C1 segment of cervical spinal cord (tissue), 14 donors: ENCODE measurements around the gene VCY1B.
"Not testable (repeated sequence)": the region's sequence is repeated elsewhere in the genome, so short reads cannot be mapped to it uniquely, and the experiment has no call there.

Experiments used
- DNase-seq, 14 donors: peaks; one replicate each; lab custom pipeline; 2025; lab: John Stamatoyannopoulos, UW

VCY1B gene

GRCh38 chrY:14055927-14056326 is at the start of gene VCY1B:
TSS of gene VCY1B (plus strand) at chrY:14056227. CDS start at chrY:14056290, 63 bp downstream.
- not testable (repeated sequence) for DNase-seq

GRCh38 chrY:14011916-14012315 is 44.1 kb upstream of the VCY1B start:
- DNase-seq = not testable (repeated sequence)

GRCh38 chrY:14030395-14030794 is 25.6 kb upstream of the VCY1B start:
- not testable (repeated sequence) for DNase-seq

GRCh38 chrY:14085877-14086276 is 29.9 kb downstream of the VCY1B start:
- DNase-seq = no peak
